NCI-H128 (cell line): ENCODE measurements around the gene CGB1.

Source experiments
- DNase-seq: peaks from one replicate; lab custom pipeline; 2025; ENCODE audit not compliant: unreplicated experiment; lab: John Stamatoyannopoulos, UW

The CGB1 gene

DNA sequence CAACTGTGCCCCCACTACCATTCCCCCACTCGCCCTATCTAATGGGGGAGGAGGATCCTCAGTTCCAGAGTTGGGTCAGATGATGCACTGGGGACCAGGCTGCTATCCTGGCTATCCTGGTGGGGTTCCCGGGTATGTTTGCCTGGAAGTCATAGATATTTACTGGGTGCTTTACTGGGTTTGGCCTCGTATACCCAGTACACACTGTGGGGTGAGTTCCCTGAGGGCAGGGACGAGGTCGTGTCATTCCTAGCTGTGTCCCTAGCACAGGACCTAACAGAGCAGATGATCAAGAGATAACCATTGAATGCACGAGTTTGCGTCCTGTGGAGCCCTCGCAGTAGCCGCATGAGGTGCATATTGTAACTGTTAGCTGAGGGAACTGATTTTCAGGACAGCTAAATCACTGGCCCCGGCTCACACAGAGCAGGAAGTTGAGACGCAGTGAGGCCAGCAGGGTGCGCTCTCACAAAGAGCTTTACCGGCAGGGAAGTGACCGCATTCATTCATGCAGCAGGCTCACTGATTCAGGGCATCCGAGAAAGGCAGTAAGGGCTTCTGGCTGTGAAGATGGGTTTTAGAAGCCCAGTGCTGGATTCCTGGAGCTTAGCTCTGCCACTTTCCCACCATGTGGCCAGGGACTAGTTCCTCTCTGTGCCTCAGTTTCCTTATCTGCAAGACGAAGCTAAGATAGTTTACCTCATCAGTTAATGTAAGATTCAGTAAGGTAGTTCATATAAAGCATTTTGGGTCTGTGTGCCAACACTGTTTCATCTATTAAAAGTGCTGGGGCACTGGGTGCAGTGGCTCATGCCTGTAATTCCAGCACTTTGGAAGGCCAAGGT lies 37.0 kb downstream of the CGB1 start:
- no peak for DNase-seq

DNA sequence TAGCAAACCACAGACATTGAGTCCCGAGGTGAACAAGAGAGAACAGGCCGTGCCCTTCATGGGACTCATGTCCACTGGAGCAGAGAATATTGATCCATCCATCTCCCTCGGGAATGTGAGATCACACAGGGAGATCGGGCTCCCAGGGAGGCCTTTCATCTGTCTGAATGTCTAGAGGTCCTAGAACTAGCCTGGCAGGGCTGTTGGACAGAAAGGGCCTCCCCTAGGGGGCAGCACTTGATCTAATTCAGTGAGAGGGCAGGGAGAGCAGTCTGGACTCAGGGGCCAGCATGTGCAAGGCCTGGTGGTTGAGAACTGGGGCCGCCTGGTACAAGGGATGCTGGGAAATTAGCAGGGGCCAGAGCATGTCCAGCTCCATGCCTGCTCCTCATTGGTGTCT lies 38.7 kb downstream of the CGB1 start:
- DNase-seq, result no peak

DNA sequence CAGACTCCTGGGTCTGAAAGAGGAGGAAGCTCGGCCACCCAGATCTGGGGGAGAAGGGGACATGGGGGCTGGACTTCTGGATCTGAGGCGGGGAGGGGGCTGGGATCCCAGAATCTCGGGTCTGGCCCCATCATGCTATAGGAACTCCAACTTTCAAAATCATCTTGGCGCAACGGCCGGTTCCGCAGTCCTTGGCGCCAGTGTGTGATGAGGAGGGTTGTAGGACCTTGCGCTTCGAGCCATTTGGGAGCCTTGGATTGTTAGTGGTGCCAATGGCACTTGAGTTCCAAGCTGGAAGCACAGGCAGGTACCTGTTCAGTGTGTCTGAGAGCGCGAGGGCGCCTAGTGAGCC lies 42.7 kb downstream of the CGB1 start:
- no peak for DNase-seq

DNA sequence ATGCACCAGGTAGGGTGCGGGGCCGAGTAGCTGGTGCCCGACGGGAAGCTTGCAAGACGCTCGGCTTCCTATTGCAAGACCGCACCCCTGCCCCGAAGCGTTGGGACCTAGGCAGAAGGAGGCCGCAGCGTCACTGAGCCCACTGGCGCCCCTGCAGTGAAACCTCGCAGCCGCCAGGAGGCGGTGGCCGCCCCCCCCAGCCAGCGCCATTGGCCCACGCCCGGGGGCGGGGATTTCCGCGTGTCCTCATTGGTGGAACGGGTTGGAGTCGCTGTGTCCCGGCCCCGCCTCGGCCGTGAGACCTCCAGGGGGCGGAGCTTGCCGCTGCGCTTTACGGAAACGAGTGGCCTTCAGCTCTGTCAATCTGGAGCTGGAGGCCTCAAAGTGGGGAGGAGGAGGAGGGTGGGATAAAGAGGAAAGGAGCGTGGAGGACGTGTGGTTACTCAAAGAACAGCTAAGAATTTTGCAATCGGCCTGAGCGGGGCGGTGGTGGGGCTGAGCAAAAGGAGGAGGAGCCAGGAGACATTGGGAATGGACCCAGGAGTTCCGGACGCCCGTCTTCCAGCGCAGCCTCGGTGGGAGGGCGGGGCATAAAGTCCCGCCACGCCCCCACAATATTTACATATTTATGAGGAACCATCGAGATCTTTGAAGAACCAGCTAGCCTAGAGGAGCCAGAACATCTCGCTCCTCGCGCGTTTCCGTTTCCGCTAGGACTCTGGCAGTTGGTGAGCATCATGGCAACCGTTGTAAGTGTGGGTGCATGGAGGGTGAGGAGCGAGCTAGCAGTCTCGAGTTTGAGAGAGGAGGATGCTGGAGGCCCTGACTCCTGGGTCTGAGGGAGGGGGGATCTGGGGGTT lies 43.3 kb downstream of the CGB1 start, which contains the start of the genes GYS1 and RUVBL2:
Gene GYS1 (minus strand): TSS at position 135 of the 860 bp plus-strand sequence. CDS start 197 bp downstream, outside the sequence.
Gene RUVBL2 (plus strand): TSS at position 713 of the 860 bp plus-strand sequence. CDS start 25 bp downstream, at position 738.
- peak; percentile 99 for DNase-seq

DNA sequence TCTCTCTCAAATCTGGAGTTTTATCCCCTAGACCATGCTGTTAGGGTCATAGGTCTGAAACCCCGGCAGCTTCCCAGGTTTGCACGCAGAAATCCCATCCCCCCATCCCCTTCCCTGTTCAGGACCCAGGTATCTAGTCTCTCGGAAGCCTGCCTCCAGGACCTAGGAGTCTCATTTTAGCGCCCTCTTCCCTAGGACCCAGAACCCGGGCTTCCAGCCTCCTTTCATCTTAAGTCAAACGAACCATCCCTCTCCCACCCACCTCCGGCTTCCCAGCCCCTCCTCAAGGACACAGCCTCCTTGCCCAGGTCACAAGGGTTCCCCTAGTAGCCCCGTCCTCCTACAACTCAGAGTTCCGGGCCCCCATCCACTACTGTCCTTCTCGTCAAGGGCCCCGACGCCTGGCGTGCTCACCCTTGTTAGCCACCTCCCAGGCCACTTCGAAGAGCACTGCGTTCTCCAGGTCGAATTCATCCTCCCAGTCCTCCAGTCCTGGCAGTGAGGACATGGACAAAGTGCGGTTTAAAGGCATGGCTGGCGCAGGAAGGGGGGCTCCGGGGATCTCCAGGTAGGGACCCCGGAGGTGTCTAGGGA lies 44.0 kb downstream of the CGB1 start:
- DNase-seq, result no peak

DNA sequence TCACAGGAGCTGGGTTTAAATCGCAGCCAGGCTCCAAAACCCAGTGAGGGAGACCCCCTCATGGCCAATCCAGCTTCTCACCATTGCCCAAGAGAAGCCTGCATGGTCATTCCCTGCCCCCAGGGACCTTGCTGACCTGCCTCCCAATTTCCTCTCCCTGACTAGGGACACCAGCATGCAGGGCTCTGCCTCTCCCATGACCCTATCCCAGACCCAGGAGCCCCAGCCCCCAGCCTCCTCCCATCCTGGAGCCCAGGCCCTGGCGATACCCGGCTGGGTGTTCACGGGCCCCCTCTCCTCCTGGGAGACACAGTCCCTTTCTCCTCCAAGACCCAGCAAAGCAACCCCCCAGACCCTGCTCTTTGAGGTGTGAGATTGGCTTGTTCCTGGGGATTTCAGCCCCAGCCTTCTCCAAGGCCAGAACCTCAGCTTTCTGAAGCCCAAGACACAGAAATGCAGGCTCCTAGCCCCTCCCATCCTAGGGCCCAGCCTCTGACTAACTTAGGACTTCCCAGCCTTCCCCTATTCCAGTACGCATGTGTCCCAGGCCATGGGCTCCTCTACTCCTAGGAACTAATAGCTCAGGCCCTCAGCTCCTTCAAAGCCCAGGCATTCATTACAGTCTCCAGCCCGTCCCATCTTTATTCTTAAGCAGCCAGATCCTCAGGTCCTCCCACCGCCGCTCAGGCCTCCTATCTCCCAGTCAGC lies 44.7 kb downstream of the CGB1 start:
- no peak for DNase-seq

DNA sequence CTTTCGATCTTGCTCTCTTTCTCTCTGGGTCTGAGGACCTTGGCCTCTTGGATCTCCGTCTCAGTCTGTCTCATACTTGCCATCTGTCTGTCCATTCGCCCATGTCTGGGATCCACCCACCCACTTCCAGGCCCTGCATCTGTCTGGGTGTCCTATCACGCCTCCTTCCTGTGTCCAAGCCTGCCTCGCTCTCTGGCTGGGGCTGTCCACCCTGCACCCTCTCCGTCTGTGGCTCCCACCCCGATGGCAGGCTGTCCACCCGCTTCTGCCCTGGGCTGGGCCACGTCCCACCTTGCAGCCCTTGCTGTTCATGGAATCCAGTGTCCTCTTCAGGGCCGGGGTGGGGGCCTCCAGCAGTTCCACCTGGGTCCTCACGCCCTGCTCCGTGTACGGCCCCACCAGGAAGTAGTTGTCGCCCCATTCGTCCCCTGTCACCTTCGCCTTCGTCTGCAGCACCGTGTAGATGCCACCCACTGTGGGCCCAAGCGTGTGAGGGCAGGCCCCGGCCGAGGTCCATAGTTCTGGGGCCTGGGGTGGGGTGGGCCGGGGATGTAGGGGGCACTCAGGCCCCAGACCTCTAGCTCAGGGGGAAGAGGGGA lies 45.6 kb downstream of the CGB1 start:
- DNase-seq, result no peak

DNA sequence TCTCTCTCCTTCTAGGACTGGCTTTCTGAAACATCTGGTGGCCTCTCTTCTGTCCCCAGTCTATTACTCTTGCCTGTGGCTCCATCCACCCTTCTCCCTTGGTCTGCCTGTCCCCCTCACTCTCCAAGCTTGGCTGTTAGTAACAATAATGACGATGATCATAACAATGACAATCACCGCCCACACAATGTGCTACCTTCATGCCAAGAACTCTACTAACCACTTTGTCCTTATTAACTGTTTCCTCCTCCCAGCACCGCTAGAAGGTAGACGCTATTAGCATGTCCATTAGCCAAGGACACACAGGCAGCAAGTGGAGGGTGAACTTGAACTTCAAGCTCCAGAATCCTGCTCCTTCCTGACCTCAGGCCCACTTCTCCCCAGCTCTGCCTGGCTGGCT lies 46.3 kb downstream of the CGB1 start:
- DNase-seq, result no peak

DNA sequence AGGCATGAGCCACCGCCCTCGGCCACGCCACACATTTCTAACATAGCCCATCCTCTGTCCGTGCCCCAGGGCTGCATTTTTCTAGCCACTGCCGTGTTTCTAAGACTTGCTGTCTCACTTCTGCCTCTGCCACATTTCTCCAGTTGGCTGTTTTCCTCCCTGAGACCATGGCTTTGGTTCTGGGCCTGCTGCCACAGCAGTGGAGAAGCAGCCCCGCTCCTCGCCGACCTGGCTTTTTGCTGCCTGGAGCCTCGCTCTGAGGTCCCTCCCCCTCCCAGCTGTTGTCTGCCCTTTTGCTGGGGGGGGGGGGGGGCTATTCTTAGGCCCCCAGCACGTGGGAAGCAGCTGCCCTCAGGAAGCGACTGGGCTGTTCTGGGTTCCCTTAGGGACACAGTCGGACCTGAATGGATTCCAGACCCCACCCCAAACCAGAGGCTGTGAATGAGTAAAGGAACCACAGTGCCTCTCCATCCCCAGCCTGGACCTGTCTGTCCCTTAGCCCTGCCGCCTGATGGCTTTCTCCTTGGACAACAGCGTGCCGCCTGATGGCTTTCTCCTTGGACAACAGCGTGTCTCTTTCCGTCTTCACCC lies 46.9 kb downstream of the CGB1 start:
- DNase-seq, result no peak

DNA sequence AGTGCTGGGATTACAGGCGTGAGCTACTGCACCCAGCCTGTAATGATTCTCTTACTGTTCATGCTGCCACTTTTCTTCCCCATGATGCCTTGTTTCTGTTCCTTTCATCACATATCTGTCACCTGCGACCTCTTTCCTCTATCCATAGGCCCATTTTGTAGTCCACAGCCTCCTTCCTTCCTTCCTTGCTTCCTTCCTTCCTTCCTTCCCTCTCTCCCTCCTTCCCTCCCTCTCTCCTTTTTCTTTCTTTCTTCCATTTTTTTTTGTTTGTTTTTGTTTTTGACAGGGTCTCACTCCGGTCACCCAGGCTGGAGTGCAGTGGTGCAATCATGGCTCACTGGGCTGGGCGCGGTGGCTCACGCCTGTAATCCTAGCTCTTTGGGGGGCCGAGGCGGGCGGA lies 47.8 kb downstream of the CGB1 start:
- no peak for DNase-seq

DNA sequence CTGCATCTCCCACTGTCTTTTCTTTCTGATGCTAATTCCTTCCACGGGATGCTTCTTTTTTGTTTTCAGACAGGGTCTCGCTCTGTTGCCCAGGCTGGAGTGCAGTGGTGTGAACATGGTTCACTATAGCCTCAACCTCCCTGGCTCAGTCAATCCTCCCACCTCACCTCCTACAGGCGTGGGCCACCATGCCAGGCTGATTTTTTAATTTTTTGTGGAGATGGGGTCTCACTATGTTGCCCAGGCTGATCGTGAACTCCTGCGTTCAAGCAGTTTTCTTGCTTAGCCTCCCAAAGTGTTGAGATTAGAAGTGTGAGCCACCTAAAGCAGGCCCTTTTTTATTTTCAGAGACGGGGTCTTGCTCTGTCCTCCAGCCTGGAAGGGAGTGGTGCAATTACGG lies 48.4 kb downstream of the CGB1 start:
- no peak for DNase-seq

DNA sequence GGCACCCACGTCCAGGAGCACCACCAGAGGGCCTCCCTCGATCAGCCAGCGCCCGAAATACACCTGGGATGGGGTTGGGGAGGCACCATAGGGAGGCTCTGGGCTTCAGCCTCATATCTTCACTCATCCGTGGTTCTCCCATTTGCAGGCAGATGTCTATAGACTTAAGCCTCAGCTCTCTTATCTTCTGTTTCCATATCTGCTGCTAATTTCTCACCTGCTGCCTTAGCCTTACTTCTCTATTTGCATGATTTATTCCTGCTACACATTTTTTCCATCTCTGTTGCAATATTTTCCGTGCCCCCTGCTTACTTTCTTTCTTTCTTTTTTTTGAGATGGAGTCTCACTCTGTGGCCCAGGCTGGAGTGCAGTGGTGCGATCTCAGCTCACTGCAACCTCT lies 49.4 kb downstream of the CGB1 start:
- DNase-seq, result no peak

DNA sequence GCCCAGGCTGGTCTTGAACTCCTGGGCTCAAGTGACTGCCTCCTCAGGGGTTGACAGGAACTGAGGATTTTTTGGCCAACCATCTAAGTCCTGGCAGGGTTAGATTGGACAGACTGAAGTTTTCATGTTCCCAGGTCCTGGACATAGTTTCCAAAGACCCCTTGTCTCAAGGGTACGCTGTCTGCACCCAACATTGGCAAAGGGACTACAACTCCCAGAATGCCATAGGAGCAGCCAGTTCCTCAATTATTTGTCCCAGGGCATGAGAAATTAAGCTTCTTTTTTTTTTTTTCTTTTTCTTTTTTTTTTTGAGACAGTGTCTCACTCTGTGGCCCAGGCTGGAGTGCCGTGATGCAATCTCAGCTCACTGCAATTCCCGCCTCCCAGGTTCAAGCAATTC lies 50.5 kb downstream of the CGB1 start:
- no peak for DNase-seq

DNA sequence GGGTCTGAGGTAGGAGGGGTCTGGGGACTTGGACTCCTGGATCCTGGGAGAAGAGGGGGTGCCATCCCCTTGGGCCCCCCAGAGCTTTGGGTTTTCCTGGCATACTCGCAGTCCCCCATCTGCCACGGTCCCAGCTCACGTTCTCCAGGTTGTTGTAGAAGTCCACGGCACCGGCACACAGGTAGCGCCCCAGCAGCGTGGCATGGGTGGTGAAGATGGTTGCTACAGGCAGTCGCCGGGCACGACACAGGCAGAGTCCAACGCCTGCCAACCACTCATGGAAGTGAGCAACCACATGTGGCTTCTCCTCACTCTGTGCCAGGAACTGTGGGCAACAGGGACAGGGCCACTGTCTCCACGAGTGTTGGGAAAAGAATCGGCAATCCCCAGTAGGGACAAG lies 51.0 kb downstream of the CGB1 start:
- no peak for DNase-seq
